Uterus (tissue), 4 donors: Measurements from ENCODE around the gene ADGRL3. TPM values are rescaled to one million over a fixed set of nuclear protein-coding genes. Genes with fewer than 3 reads are reported as not detected.

ENCODE experiments used
- DNase-seq, 2 donors: peaks; one replicate each; pipeline ENCODE4 v3.0.0-alpha.2; 2019 to 2020
- H3K27ac ChIP-seq, 2 donors: fragments of 200-600 bp; sonication (generic); 1 replicate in 1 of 2; 2 replicates in 1 of 2; pipeline ENCODE4 v1.5.1; 2016 to 2018
- H3K27me3 ChIP-seq, 2 donors: fragments of 200-600 bp; sonication (generic); one replicate each; pipeline ENCODE4 v1.5.1; 2018 to 2019; ENCODE audit warnings: control low read depth in 1 of 2
- H3K36me3 ChIP-seq, 2 donors: fragments of 200-600 bp; sonication (generic); one replicate each; pipeline ENCODE4 v1.5.1; 2019; ENCODE audit warnings: control low read depth in 1 of 2
- H3K4me1 ChIP-seq, 2 donors: fragments of 200-600 bp; sonication (generic); one replicate each; pipeline ENCODE4 v1.5.1; 2018 to 2019; ENCODE audit warnings: control low read depth in 1 of 2
- H3K4me3 ChIP-seq, 2 donors: fragments of 200-600 bp; sonication (generic); 1 replicate in 1 of 2; 2 replicates in 1 of 2; pipeline ENCODE4 v1.5.1; 2018 to 2019; ENCODE audit warnings: mild to moderate bottlenecking in 1 of 2
- H3K9me3 ChIP-seq, 2 donors: fragments of 200-600 bp; sonication (generic); one replicate each; pipeline ENCODE4 v1.5.1; 2019; ENCODE audit warnings: control low read depth in 1 of 2
- POLR2A ChIP-seq, 2 donors: fragments of 450-650 bp; IDR thresholded peaks; one replicate each; pipeline ENCODE4 v1.6.1; 2016; ENCODE audit warnings: antibody characterized with exemption in 2 of 2, mild to moderate bottlenecking in 1 of 2, moderate library complexity in 1 of 2
- intact Hi-C: fragments of 100-400 bp; cut with DNase I; formaldehyde crosslinking; loops from one replicate; pipeline ENCODE4 v1.15.1; 2023; ENCODE audit warnings: low total_unique reads
- total RNA-seq, 4 donors: library from RNA; depleted of rRNA in 3 of 4; stranded (reverse); fragments of >200 nt in 3 of 4; gene quantifications; one replicate each; pipeline versions ENCODE4 v1.1.0 to v1.2.4, GENCODE V29; 2014 to 2023
- TF ChIP-seq, protein P1 (sequence below), 4 experiments: fragments of 200-600 bp in 2 of 4; fragments of 450-650 bp in 2 of 4; sonication (generic) in 2 of 4; IDR thresholded peaks; one replicate each; pipeline ENCODE4 v1.5.1; 2016 to 2019; ENCODE audit warnings: antibody characterized with exemption in 4 of 4, mild to moderate bottlenecking in 2 of 4, moderate library complexity in 1 of 4
- donor health status: DM: yes; HTN: yes; CAD: no.

ADGRL3 gene
- total RNA-seq, 4 donors from 2014 or later, result 31.5 to 411 (median 74.3) TPM

DNA sequence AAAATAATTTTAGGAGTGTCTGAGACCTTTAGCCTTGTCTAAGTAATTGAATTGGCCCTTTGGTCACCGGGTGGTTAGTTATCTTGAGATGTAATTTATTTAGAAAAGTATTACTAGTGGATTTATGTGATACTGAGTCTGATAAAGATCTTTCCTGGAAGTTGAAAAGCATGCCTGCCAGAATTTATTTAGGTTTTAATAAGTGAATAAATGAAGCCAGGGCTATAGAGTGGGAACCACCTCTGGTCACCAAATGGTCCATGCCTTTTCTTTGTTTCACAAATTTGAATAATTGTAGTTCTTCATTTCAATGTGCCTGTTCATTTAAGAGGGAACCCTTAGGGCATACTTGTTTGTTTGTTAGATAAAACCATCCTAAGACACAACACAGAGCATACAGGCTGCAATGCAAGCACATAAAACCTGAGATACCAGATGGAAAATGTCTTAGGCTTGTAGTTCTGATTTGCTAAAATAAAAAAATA lies 627.8 kb downstream of the ADGRL3 start:
- H3K9me3 ChIP-seq, result no peaks in the 10 kb centered on the region
- H3K27me3 ChIP-seq, result no peaks in the 10 kb centered on the region
- no peak overlapping the region for H3K27ac ChIP-seq
- intact Hi-C loops, result no loop called here
- no peak for TF ChIP-seq POLR2A (IDR thresholded peaks at IDR 0.05)
- TF ChIP-seq, protein P1, sequence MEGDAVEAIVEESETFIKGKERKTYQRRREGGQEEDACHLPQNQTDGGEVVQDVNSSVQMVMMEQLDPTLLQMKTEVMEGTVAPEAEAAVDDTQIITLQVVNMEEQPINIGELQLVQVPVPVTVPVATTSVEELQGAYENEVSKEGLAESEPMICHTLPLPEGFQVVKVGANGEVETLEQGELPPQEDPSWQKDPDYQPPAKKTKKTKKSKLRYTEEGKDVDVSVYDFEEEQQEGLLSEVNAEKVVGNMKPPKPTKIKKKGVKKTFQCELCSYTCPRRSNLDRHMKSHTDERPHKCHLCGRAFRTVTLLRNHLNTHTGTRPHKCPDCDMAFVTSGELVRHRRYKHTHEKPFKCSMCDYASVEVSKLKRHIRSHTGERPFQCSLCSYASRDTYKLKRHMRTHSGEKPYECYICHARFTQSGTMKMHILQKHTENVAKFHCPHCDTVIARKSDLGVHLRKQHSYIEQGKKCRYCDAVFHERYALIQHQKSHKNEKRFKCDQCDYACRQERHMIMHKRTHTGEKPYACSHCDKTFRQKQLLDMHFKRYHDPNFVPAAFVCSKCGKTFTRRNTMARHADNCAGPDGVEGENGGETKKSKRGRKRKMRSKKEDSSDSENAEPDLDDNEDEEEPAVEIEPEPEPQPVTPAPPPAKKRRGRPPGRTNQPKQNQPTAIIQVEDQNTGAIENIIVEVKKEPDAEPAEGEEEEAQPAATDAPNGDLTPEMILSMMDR (IDR thresholded peaks at IDR 0.05), result no peak
- no peaks in the 10 kb centered on the region for H3K36me3 ChIP-seq
- no peak for DNase-seq
- H3K4me1 ChIP-seq, result no peaks in the 10 kb centered on the region
- H3K4me3 ChIP-seq, result no peak overlapping the region

DNA sequence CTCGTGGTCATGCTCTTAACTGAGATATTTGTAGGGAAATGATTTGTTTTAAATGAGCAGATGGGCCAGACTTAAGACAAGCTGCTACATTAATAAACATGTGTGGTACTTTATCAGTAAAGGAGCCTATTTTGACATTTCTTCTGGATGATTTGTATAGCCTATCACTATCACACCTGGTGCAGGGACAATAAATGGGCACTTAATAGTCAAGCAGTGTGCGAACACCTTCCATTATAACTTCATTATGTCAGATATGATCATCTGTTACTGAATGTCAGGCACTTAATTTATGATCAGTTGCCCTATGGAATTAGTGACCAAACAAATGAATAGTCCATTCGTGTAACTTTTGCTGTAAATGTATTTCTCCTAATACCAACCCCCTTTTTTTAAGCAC lies 628.8 kb downstream of the ADGRL3 start:
- Histone ChIP-seq H3K4me1 (no peaks in the 10 kb centered on the region), H3K9me3 (no peaks in the 10 kb centered on the region), H3K27me3 (no peaks in the 10 kb centered on the region), H3K36me3 (no peaks in the 10 kb centered on the region), H3K27ac (no peak overlapping the region), H3K4me3 (no peak overlapping the region)
- intact Hi-C loops, result no loop called here
- DNase-seq, result no peak
- no peak for TF ChIP-seq POLR2A (IDR thresholded peaks at IDR 0.05)
- TF ChIP-seq, protein P1 (IDR thresholded peaks at IDR 0.05), result no peak

DNA sequence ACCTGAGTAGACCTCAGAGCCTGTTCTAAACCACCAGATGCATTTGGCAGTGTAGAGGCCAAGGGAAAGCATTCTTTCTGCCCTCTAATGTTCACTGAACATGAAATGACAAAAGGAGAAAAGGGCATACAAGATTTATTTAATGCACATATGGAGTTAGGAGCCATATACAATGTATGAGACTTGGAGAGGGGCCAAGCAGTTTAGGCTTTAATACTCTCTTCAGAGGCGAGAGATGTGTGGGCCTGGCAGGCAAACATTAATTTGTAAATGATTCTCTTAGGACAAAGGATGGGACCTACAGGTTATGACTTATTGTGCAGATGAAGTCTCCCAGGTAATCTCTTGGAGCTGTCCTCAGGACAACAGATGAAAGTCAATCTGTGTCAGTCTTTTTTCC lies 631.9 kb downstream of the ADGRL3 start:
- H3K27me3 ChIP-seq, result no peaks in the 10 kb centered on the region
- no peak for DNase-seq
- TF ChIP-seq, protein P1 (IDR thresholded peaks at IDR 0.05), result no peak
- TF ChIP-seq POLR2A (IDR thresholded peaks at IDR 0.05), result no peak
- no peak overlapping the region for H3K27ac ChIP-seq
- intact Hi-C loops, result no loop called here
- H3K9me3 ChIP-seq, result no peaks in the 10 kb centered on the region
- H3K4me3 ChIP-seq, result no peak overlapping the region
- no peaks in the 10 kb centered on the region for H3K36me3 ChIP-seq
- H3K4me1 ChIP-seq, result no peaks in the 10 kb centered on the region

DNA sequence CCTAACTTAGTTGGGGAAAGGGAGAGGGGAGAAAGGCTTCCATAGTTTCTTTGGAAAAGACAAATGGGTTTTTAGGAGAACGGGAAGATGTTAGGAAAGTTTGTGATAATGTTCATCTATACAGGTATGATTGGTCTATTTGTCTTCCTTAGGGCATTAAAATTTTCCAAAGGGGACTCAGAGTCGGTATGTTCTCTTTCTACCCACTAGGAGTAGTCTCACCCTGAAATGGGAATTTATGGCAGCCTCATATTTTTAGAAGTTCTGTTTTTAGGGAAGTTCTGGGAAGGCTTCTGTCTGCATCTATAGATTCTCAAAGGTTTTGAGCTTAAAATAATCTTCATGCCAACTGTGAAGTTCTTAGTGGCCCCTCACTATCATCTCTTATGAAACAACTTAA lies 637.3 kb downstream of the ADGRL3 start:
- no peak overlapping the region for H3K4me3 ChIP-seq
- no peaks in the 10 kb centered on the region for H3K27me3 ChIP-seq
- DNase-seq, result no peak
- no peaks in the 10 kb centered on the region for H3K36me3 ChIP-seq
- H3K4me1 ChIP-seq, result no peaks in the 10 kb centered on the region
- no peaks in the 10 kb centered on the region for H3K9me3 ChIP-seq
- TF ChIP-seq, protein P1 (IDR thresholded peaks at IDR 0.05), result no peak
- no peak for TF ChIP-seq POLR2A (IDR thresholded peaks at IDR 0.05)
- no peak overlapping the region for H3K27ac ChIP-seq
- intact Hi-C loops, result no loop called here

DNA sequence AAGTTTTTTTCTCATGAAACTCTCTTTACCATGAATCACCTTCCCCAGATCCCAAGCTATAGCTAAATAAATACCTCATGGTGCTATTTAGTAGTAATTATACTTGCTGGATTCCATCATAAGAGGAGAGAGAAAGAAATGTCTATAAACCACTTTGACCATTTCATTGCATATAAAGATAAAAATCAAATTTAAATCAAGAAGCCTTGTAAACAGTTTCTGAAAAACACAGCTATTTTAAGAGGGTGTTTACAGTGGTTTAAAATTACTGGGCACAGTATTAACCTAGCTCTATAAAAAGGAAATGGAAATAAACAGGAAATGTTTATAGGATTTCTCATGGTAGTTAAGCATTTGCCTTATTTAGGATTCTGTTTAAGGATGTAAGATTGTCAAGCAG lies 637.9 kb downstream of the ADGRL3 start:
- no peaks in the 10 kb centered on the region for H3K27me3 ChIP-seq
- no peaks in the 10 kb centered on the region for H3K36me3 ChIP-seq
- no peak overlapping the region for H3K27ac ChIP-seq
- TF ChIP-seq POLR2A (IDR thresholded peaks at IDR 0.05), result no peak
- TF ChIP-seq, protein P1 (IDR thresholded peaks at IDR 0.05), result no peak
- no peak for DNase-seq
- intact Hi-C loops, result no loop called here
- H3K9me3 ChIP-seq, result no peaks in the 10 kb centered on the region
- no peak overlapping the region for H3K4me3 ChIP-seq
- no peaks in the 10 kb centered on the region for H3K4me1 ChIP-seq
